ENCODE data around the gene TRPM8. TPM values are rescaled to one million over a fixed set of nuclear protein-coding genes. Genes with fewer than 3 reads are reported as not detected.
A peak's percentile ranks its signal among the peaks of the same experiment; 100 is the strongest.

TRPM8 gene
- total RNA-seq, 4 donors from 2014 or later: not detected

DNA sequence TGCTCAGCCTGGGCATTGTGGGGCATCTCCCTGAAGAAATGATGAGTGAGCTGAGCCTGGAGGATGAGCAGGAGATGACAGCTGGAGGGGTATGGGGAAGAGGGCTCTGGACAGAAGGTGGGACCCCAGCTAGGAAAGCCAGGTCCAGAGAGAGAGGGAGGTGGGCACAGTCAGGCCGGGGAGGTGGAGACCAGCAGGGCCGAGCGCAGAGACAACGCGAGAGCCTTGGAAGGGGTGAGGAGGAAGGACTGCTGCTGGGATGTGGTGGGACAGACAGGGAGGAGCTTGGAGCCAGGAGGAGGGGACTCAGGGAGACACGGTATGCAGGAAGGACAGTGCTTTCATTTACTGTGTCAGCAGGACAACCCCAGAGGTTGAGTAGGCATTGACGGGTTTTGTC lies 8.2 kb downstream of the TRPM8 start:
- TF ChIP-seq CTCF (IDR thresholded peaks at IDR 0.05): no peak
- no peak for TF ChIP-seq POLR2A (IDR thresholded peaks at IDR 0.05)
- intact Hi-C loops (cut with DNase I): no loop called here
- no peak for DNase-seq
- H3K4me3 ChIP-seq (replicated peaks in 1 of 3): no peak overlapping the region
- H3K4me1 ChIP-seq: no peaks in the 10 kb centered on the region
- H3K36me3 ChIP-seq: no peaks in the 10 kb centered on the region
- H3K27me3 ChIP-seq: no peaks in the 10 kb centered on the region
- H3K27ac ChIP-seq: no peak overlapping the region
- 67 to 68% methylated on average over 7 of the region's 7 CpGs for WGBS, 2 donors
- no peaks in the 10 kb centered on the region for H3K9me3 ChIP-seq

- 57 to 83% methylated on average over 4 of the region's 4 CpGs for WGBS, 2 donors
- H3K9me3 ChIP-seq: no peaks in the 10 kb centered on the region
- no peak for TF ChIP-seq POLR2A (IDR thresholded peaks at IDR 0.05)
- TF ChIP-seq CTCF (IDR thresholded peaks at IDR 0.05): no peak
- H3K4me3 ChIP-seq (replicated peaks in 1 of 3): no peak overlapping the region
- no peak overlapping the region for H3K27ac ChIP-seq
- no peaks in the 10 kb centered on the region for H3K36me3 ChIP-seq
- no peaks in the 10 kb centered on the region for H3K27me3 ChIP-seq
- intact Hi-C loops (cut with DNase I): no loop called here
- no peaks in the 10 kb centered on the region for H3K4me1 ChIP-seq
- DNase-seq: no peak
Measured at GRCh38 chr2:233926806-233927205, 9.6 kb downstream of the TRPM8 start.

DNA sequence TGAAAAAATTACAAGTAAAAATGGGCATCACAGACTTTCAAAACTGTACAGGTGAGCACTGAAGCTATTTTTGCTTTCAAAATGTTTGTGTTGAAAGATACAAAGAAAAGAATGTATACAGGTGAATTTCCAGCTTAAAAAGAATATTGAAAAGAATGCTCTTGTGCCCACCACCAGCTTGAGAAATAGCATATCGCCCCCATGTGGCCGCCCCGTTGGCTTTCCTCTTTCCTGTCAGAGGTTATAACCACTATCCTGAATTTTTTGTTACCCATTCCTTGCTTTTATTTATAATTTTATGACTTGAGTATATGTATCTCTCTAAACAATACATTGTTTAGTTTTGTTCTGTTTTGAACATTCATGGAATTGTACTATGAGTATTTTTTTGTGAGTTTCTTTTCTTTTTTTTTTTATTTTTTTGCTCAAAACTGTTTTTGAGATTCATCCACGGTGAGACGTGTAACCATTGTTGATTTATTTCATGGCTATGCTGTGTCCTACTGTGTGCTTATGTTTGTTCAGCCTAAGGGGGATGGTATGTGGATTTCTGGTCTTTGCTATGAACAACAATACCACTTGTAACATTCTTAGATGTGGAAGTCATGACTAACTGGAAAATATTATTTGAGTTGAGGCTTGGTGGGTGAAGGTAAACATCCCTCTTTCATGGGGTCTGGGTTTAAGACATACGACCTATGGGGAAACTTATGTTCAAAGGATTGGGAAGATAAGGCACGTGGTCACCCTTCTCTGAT lies 11.6 kb downstream of the TRPM8 start:
- DNase-seq: peak; percentile 35 to 45
- H3K4me3 ChIP-seq (replicated peaks in 1 of 3): no peak overlapping the region
- no peaks in the 10 kb centered on the region for H3K27me3 ChIP-seq
- intact Hi-C loops (cut with DNase I): no loop called here
- no peaks in the 10 kb centered on the region for H3K36me3 ChIP-seq
- no peak overlapping the region for H3K27ac ChIP-seq
- no peaks in the 10 kb centered on the region for H3K4me1 ChIP-seq
- no peaks in the 10 kb centered on the region for H3K9me3 ChIP-seq
- 29 to 42% methylated on average over 7 of the region's 7 CpGs for WGBS, 2 donors
- no peak for TF ChIP-seq POLR2A (IDR thresholded peaks at IDR 0.05)
- TF ChIP-seq CTCF (IDR thresholded peaks at IDR 0.05): peak in 3 of 6 experiments; percentile 8 to 39 (median 26)

GRCh38 chr2:233929352-233930022 lies 12.3 kb downstream of the TRPM8 start:
- H3K9me3 ChIP-seq: no peaks in the 10 kb centered on the region
- no peaks in the 10 kb centered on the region for H3K4me1 ChIP-seq
- H3K27ac ChIP-seq: no peak overlapping the region
- no peak for DNase-seq
- intact Hi-C loops (cut with DNase I): no loop called here
- no peaks in the 10 kb centered on the region for H3K36me3 ChIP-seq
- H3K27me3 ChIP-seq: no peaks in the 10 kb centered on the region
- H3K4me3 ChIP-seq (replicated peaks in 1 of 3): no peak overlapping the region
- WGBS, 2 donors: 35 to 37% methylated on average over 4 of the region's 4 CpGs
- TF ChIP-seq POLR2A (IDR thresholded peaks at IDR 0.05) (no peak), CTCF (IDR thresholded peaks at IDR 0.05) (no peak)

- intact Hi-C loops (cut with DNase I): no loop called here
- no peaks in the 10 kb centered on the region for H3K36me3 ChIP-seq
- no peaks in the 10 kb centered on the region for H3K9me3 ChIP-seq
- no peak overlapping the region for H3K4me3 ChIP-seq (replicated peaks in 1 of 3)
- no peaks in the 10 kb centered on the region for H3K4me1 ChIP-seq
- H3K27me3 ChIP-seq: peaks cover 6% of the 10 kb centered on the region
- 88 to 92% methylated on average over 1 of the region's 1 CpG for WGBS, 2 donors
- no peak for TF ChIP-seq POLR2A (IDR thresholded peaks at IDR 0.05)
- DNase-seq: no peak
- no peak overlapping the region for H3K27ac ChIP-seq
Measured at GRCh38 chr2:233934524-233934923, 17.4 kb downstream of the TRPM8 start.
